Ascending aorta (tissue), 2 donors: ENCODE results near the gene BAHCC1. TPM values are rescaled to one million over a fixed set of nuclear protein-coding genes. Genes with fewer than 3 reads are reported as not detected.

Source experiments
- DNase-seq, 2 donors: peaks; one replicate each; pipeline ENCODE4 v3.0.0-alpha.2; 2019; ENCODE audit warnings: low spot score in 2 of 2
- H3K27ac ChIP-seq, 2 donors: fragments of 200-600 bp; sonication (generic); one replicate each; pipeline ENCODE4 v1.5.1; 2016 to 2017; ENCODE audit warnings: mild to moderate bottlenecking in 1 of 2
- H3K27me3 ChIP-seq: fragments of 200-600 bp; sonication (generic); one replicate; pipeline ENCODE4 v1.5.1; 2017
- H3K36me3 ChIP-seq, 2 donors: fragments of 200-600 bp; sonication (generic); one replicate each; pipeline ENCODE4 v1.5.1; 2016
- H3K4me1 ChIP-seq, 2 donors: fragments of 200-600 bp; sonication (generic); one replicate each; pipeline ENCODE4 v1.5.1; 2016 to 2017; ENCODE audit warnings: mild to moderate bottlenecking in 1 of 2
- H3K4me3 ChIP-seq, 2 donors: fragments of 200-600 bp; sonication (generic); one replicate each; pipeline ENCODE4 v1.5.1; 2016 to 2017; ENCODE audit warnings: mild to moderate bottlenecking in 1 of 2
- H3K9me3 ChIP-seq, 2 donors: fragments of 200-600 bp; sonication (generic); one replicate each; pipeline ENCODE4 v1.5.1; 2016
- intact Hi-C: fragments of 100-400 bp; cut with DNase I; formaldehyde crosslinking; loops from one replicate; pipeline ENCODE4 v1.15.1; 2023
- total RNA-seq: library from RNA; depleted of rRNA; stranded (reverse); fragments of >200 nt; gene quantifications from one replicate; pipeline ENCODE4 v1.1.0, GENCODE V29; 2016
- TF ChIP-seq, protein P1 (sequence below), 3 experiments: fragments of 200-600 bp in 2 of 3; fragments of 450-650 bp in 1 of 3; sonication (generic) in 2 of 3; IDR thresholded peaks; one replicate each; pipeline ENCODE4 v1.5.1; 2016 to 2019; ENCODE audit warnings: antibody characterized with exemption in 3 of 3, mild to moderate bottlenecking in 1 of 3, moderate library complexity in 1 of 3

The BAHCC1 gene
- total RNA-seq, 1 donor from 2014 or later, result 29.1 TPM

DNA sequence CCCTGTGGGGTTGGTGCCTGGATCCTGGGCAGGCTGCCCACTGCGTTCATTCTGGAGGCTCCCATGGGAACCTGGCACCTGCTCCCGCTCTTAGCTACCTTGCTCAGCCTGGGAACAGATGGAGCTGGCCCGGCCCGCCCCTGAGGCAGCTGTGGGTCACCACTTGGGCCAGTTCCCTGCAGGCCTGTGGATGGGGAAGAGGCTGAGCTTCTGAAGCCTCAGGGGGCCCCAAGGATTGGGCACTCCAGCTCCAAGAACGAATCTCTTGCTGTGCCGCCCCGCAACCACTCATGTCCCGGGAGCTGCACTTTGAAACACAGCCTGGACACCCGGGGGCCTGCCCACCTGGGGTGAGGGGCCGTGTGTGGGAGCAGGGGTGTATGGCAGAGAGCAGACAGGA is 37.7 kb downstream of the BAHCC1 start:
- Histone ChIP-seq H3K36me3 (no peaks in the 10 kb centered on the region), H3K27me3 (no peaks in the 10 kb centered on the region), H3K9me3 (no peaks in the 10 kb centered on the region), H3K4me3 (no peak overlapping the region), H3K27ac (no peak overlapping the region), H3K4me1 (peaks cover 19 to 35% of the 10 kb centered on the region in 2 donors)
- DNase-seq, result no peak
- TF ChIP-seq, protein P1, sequence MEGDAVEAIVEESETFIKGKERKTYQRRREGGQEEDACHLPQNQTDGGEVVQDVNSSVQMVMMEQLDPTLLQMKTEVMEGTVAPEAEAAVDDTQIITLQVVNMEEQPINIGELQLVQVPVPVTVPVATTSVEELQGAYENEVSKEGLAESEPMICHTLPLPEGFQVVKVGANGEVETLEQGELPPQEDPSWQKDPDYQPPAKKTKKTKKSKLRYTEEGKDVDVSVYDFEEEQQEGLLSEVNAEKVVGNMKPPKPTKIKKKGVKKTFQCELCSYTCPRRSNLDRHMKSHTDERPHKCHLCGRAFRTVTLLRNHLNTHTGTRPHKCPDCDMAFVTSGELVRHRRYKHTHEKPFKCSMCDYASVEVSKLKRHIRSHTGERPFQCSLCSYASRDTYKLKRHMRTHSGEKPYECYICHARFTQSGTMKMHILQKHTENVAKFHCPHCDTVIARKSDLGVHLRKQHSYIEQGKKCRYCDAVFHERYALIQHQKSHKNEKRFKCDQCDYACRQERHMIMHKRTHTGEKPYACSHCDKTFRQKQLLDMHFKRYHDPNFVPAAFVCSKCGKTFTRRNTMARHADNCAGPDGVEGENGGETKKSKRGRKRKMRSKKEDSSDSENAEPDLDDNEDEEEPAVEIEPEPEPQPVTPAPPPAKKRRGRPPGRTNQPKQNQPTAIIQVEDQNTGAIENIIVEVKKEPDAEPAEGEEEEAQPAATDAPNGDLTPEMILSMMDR (IDR thresholded peaks at IDR 0.05), result no peak
- intact Hi-C loops, result no loop called here

DNA sequence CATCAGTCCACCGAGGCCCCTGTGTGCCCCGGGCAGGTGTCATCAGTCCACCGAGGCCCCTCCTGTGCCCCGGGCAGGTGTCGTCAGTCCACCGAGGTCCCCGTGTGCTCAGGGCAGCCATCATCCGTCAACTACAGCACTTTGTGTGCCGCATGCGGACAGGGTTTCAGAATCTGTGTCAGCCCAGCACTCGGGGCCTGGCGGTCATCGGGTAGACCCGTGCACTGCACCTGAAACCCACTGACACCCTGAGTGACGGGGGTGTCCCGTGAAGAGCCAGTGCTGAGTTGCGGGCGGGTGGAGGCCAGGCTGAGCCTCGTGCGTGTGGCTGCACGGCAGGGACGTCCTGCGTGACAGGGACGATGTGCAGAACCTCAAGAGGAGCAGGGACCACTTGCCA is 38.4 kb downstream of the BAHCC1 start:
- H3K36me3 ChIP-seq, result no peaks in the 10 kb centered on the region
- H3K4me1 ChIP-seq, result peaks cover 15 to 28% of the 10 kb centered on the region in 2 donors
- intact Hi-C loops, result no loop called here
- DNase-seq, result no peak
- TF ChIP-seq, protein P1 (IDR thresholded peaks at IDR 0.05), result no peak
- H3K27ac ChIP-seq, result no peak overlapping the region
- H3K9me3 ChIP-seq, result no peaks in the 10 kb centered on the region
- H3K27me3 ChIP-seq, result no peaks in the 10 kb centered on the region
- no peak overlapping the region for H3K4me3 ChIP-seq

DNA sequence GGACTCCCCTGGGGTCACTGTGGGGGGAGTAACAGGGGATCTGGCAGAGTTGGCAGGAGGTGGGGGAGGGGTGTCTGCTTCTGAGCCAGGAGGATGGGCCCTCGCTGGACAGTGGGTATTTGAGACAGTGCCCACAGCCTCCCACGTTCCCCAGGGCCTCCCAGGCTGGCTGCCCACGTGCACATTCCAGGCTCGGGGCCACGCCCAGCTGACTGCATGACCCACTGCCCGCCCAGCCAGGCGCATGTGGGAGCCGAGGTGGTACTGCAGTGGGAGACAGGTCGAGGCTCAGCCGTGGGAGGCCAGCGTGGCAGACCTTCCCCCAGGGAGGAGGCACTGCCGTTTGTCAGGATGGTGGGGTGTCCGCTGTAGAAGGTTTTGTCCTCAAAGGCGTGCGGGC is 38.8 kb downstream of the BAHCC1 start:
- peaks cover 11 to 24% of the 10 kb centered on the region in 2 donors for H3K4me1 ChIP-seq
- no peak for DNase-seq
- no peak overlapping the region for H3K4me3 ChIP-seq
- H3K27me3 ChIP-seq, result no peaks in the 10 kb centered on the region
- no peak overlapping the region for H3K27ac ChIP-seq
- intact Hi-C loops, result no loop called here
- TF ChIP-seq, protein P1 (IDR thresholded peaks at IDR 0.05), result no peak
- H3K9me3 ChIP-seq, result no peaks in the 10 kb centered on the region
- no peaks in the 10 kb centered on the region for H3K36me3 ChIP-seq

DNA sequence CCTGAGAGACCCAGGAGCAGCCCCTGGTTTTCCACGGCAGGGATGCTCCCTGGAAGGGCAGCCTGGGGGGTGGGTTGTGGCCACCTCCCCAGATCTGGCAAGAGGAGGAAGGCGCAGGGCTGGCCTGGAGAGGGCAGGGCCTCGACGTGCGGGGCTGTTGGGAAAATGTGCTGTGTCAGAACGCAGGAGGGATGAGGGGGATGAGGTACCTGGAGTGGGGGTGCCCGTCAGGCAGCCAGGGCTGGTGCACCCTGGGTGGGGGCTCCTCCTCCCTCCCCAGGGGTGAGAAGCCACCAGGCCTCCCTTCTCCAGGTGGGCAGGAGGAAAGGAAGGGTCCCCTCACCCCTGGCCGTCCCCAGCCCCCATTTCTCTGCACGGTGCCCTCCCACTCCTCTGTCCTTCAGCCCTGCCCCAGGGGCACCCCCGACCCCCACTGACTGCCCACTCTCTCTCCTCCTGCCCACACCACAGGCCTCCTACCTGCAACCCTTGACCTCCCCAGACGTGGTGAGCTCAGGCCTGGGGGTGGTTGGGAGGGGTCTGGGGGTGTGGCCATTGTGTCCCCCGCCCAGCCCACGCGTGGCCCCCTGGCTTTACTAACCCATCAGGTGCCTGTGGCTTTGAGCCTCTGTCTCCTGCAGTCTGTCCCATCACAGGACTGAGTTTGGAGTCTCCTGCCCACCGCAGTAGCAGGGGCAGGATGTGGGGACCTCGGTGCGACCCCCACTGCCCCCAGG is 39.6 kb downstream of the BAHCC1 start:
- intact Hi-C loops, result no loop called here
- H3K27ac ChIP-seq, result peak overlapping the region in 1 of 2 donors; percentile 22
- H3K27me3 ChIP-seq, result no peaks in the 10 kb centered on the region
- no peak overlapping the region for H3K4me3 ChIP-seq
- DNase-seq, result no peak
- H3K36me3 ChIP-seq, result no peaks in the 10 kb centered on the region
- TF ChIP-seq, protein P1 (IDR thresholded peaks at IDR 0.05), result no peak
- peaks cover 3 to 16% of the 10 kb centered on the region in 2 donors for H3K4me1 ChIP-seq
- H3K9me3 ChIP-seq, result no peaks in the 10 kb centered on the region

DNA sequence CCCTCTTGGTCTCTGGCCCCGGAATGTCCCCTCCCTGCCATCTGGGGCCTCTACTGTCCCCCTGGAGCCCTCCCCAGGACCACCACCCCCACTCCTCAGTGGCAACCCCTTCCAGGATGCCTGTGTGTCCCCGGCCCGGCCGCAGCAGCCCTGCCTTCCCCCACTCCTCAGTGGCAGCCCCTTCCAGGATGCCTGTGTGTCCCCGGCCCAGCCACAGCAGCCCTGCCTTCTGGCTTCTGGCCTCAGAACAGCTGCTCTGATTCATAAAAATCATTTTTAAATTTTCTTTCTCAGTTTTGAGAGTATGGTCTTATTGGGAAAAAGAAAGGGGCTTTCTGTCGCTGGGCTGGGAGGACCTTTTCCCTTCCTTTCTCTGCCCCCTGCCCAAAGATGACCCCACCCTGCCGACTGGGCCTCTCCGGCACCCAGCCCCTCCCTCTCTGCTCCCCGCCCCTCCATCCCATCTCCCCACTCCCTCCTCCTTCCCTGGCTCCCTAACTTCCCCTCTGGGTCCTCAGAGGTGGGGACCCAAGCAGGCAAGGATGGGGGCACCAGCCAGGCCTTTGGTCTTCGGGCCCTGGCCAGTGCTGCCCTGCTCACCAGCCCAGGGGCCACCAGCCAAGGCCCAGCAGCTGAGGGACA is 40.5 kb downstream of the BAHCC1 start:
- Histone ChIP-seq H3K4me3 (no peak overlapping the region), H3K27me3 (no peaks in the 10 kb centered on the region), H3K9me3 (no peaks in the 10 kb centered on the region), H3K27ac (peak overlapping the region; percentile 1 to 22), H3K36me3 (no peaks in the 10 kb centered on the region), H3K4me1 (peaks cover 0 to 8% of the 10 kb centered on the region in 2 donors)
- intact Hi-C loops, result no loop called here
- TF ChIP-seq, protein P1 (IDR thresholded peaks at IDR 0.05), result no peak
- DNase-seq, result no peak
